ENCODE results near the gene DYDC2.

DYDC2 gene

GRCh38 chr10:80372675-80373074, 16.1 kb downstream of the DYDC2 start:
- no peak for DNase-seq

DNA sequence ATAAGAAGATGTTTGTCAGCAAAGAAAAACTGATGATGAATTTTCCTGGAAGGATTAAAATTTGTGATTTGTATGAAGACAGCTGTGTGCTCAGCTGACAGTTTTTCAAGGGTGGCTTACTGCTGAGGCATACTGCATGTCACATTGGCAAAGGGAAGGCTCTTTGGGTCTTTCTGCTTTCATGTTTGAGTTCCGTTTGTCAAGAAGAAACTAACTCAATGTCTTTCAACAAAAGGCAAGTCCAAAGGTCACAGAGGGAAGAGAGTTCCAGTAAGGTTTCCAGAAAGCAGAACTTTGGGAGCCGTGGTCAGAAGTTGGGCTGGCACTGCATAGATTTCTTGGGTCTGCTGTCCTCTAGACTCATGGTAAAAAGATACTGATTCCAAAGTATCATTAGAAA, 16.9 kb downstream of the DYDC2 start:
- DNase-seq = no peak

GRCh38 chr10:80379701-80380100, 23.1 kb downstream of the DYDC2 start:
- no peak for DNase-seq

GRCh38 chr10:80380185-80380584, 23.6 kb downstream of the DYDC2 start:
- no peak for DNase-seq

- DNase-seq = no peak
These were observed 26.4 kb downstream of the DYDC2 start for GRCh38 chr10:80382989-80383388.

GRCh38 chr10:80390740-80391139, 34.2 kb downstream of the DYDC2 start:
- no peak for DNase-seq

DNA sequence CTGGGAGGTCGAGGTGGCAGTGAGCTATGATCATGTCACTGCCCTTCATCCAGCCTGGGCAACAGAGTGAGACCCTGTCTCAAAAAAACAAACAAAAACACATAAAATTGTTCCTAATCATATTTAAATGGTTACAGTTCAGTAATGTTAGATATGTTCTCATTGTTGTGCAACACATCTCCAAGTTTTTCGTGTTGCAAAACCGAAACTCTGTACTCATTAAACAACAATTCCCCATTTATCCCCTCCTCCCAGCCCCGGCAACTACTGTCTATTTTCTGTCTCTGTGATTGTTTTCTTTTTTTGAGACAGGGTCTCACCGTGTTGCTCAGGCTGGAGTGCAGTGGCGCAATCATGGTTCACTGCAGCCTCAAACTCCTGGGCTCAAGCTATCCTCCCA, 35.7 kb downstream of the DYDC2 start:
- DNase-seq = no peak

GRCh38 chr10:80394358-80394916, 37.9 kb downstream of the DYDC2 start:
- no peak for DNase-seq

- no peak for DNase-seq
These were observed 40.4 kb downstream of the DYDC2 start for GRCh38 chr10:80397014-80397413.

DNA sequence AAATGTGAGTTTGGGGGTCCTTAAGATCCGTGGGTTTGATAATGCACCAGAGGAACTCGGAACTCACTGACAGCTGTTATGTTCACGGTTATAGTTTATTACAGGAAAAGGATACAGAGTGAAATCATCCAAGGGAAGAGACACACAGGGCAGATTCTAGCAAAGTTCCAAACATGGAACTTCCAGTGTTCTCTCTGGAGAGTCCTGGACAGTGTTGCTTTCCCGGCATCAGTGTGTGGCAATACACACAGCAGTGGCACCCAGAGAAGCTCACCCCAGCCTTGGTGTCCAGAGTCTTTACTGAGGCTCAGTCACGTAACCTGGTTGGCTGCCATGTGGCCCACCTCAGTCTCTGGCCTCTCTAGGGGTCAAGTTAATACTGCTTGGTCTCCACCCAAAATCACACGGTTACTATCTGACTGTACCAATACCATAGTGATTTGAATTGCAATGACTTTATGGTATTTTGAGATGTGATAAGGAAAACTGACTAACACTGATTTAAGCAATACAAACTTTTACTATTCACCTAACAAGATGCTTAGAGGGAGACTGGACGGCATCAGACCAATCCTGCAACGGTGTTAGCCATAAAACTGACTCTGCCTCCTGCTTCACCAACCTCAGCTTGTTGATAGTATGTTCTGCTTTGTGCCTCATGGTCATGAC, 43.7 kb downstream of the DYDC2 start:
- no peak for DNase-seq

DNA sequence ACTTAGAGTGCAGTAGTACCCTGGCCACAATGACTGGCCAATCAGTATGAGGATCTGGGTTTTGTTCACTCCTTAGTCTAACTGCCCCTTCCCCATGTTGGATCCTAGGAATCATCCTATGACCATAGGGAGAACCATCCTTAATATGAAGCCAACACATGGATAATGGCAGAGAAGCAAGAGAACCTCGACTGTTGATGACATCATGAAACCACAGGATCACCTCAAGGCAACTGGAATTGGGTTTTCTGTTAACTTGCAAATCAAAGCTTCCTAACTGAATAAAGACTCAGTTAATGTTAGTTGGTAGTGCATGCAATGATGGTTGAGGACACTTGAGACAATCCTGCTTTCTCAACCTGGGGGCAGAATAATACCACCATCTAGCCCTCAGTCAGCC, 48.5 kb downstream of the DYDC2 start:
- no peak for DNase-seq

- DNase-seq = no peak
These were observed 49.0 kb downstream of the DYDC2 start for GRCh38 chr10:80405626-80406025.

DNA sequence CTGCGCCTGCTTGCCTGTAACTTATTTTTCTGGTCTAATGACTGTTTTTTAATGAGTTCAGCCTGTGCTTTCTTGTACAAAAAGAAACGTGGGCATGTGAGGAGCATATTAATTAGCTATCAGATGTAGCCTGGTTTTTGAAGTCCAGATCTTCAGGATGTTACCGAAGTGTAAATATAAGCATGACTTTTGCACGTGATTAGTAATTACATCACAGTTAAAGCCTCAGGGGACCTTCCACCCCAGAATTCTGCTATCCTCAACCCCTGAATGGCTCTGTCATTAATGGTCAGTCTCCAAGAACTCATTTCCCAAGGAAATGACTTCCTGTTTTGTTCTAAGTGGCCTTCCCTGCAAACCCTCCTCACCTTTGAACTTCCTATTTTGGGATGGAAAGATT, 49.6 kb downstream of the DYDC2 start:
- DNase-seq = no peak

- DNase-seq = peak; percentile 39
These were observed 51.2 kb downstream of the DYDC2 start for GRCh38 chr10:80407812-80408241.

DNA sequence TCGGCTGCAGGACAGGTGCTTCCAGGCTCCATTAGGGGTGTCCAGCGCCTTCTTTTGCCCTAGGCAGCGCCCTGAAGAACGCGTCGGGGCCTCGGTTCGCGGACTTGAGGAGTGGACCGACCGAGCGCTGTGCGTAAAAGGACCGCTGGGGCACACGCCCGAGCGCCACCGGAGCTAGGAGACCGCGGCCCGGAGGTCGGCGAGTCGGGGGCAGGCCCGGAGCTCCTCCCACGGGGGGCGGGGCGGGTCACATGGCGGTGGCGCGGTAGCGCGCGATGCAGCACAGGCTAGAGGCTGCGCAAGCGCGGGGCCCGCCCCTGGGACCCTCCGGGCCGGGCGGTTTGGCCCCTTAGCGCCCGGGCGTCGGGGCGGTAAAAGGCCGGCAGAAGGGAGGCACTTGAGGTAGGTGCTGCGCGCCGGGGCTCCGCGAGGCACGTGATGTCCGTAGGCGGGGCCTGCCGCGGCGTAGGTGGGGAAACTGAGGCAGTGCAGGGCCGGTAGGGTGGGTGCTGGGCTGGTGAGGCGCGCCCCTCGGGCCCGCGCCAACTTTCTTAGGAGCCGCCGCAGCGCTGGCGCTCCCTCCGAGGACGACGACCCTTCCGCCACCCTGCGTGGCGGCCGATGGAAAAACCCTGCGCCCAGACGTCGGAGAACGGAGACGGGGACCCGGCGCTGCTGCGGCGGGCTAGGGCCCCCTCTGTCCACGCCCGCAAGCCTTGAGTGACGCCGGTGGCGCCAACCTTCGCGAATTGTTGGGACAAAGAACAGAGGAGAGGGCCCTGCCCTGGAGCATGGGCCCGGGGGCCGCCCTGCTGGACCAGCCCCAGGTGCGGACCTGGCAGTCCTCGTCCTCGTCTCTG, 51.9 kb downstream of the DYDC2 start, which contains the start of gene PRXL2A:
PRXL2A (plus strand) TSS at position 310 of the 860 bp plus-strand sequence. CDS start 11,917 bp downstream, outside the sequence.
- DNase-seq = peak; percentile 54

GRCh38 chr10:80409121-80409520, 52.5 kb downstream of the DYDC2 start:
- DNase-seq = no peak

- DNase-seq = no peak
These were observed 53.5 kb downstream of the DYDC2 start for GRCh38 chr10:80410122-80410521.

DNA sequence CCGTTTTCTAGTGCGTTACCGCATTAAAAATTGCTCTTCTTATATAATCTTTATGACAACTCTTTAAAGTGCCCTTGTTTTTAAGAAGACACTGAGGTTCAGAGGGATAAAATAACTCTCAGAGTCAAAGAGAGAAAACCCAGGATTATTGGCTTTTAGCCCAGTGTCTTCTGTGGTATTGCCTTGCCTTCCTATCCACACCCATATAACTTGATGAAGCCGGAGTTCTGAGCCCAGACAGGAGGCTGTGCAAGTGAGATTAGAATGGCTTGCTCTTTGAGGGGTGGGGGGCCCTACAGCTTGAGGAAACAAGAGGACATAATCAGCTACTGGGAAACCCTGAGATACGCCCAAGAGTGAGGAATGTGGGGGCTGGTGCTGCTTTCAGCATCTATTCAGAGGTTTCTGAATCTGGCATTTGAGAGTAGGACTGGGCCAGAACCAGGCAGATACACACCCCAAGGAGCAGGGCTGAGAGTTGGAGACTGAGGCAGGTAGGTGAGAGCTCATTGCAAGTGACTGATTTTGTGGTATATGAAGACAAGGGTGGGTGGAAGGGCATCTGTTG, 54.1 kb downstream of the DYDC2 start:
- no peak for DNase-seq

- no peak for DNase-seq
These were observed 54.7 kb downstream of the DYDC2 start for GRCh38 chr10:80411267-80411668.

- no peak for DNase-seq
These were observed 55.2 kb downstream of the DYDC2 start for GRCh38 chr10:80411681-80412220.

GRCh38 chr10:80412486-80412885, 55.9 kb downstream of the DYDC2 start:
- DNase-seq = no peak

DNA sequence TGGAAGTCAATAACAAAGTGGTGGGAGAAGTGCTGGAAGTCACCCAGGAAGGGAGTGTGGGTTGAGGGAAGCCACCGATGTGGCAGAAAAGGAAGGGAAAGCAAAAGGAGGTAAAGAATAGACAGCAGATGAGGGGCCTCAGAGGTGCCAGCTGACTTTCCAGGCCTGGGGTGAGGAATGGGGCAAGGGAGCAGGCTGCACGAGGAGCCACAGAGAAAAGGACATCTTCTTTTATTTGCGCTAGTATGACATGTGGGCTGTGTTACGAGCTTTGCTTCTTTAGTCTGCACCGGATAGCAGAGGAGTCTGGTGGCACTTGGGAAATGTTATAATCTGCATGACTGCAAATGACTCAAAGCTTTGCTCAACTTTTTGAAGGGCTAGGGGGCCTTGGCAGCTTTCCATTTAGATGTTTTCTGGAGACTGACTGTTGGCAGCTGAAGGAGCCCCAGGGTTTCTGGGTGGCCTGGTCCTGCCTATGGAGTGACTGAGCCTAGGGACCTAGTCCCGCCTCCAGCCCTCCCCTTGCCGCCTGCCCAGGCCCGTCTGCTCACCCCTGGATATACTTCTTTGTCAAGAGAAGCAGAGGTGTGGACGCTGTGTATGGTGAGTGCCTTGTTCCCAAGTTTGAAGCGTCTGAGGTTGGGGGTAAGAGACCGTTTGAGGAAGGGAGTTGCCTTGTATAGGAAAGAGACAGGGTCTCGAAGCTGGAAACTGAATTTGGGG, 56.9 kb downstream of the DYDC2 start:
- DNase-seq = no peak

All from NCI-H2227 treated with DMSO at 0.1 percent for 48 hours (cell line).